Measurements from ENCODE around the gene LAMB4. TPM values are rescaled to one million over a fixed set of nuclear protein-coding genes. Genes with fewer than 3 reads are reported as not detected.

Gene LAMB4
- total and polyA plus RNA-seq, 2 donors, result 0.42 to 0.52 TPM

GRCh38 chr7:108103558-108104298 is 26.4 kb downstream of the LAMB4 start:
- WGBS, result 94% methylated on average over 5 of the region's 5 CpGs
- DNase-seq (ENCODE audit: low read depth in 6 of 9, low spot score in 9 of 9), result no peak
- H3K36me3 ChIP-seq (ENCODE audit: control insufficient read depth in 2 of 2, insufficient read depth in 2 of 2, low read length in 1 of 2), result no peaks in the 10 kb centered on the region
- no peaks in the 10 kb centered on the region for H3K4me1 ChIP-seq (ENCODE audit: control insufficient read depth in 2 of 2, insufficient read depth in 2 of 2, low read length in 2 of 2)
- H3K27ac ChIP-seq (ENCODE audit: low read depth in 1 of 2, low read length in 1 of 2), result no peak overlapping the region
- no peaks in the 10 kb centered on the region for H3K27me3 ChIP-seq (ENCODE audit: control insufficient read depth in 2 of 2, insufficient read depth in 1 of 2, low read length in 1 of 2)
- no peak overlapping the region for H3K4me3 ChIP-seq (ENCODE audit: low read length in 2 of 2)
- H3K9me3 ChIP-seq (ENCODE audit: control insufficient read depth in 2 of 2, insufficient read depth in 1 of 2, low read length in 1 of 2), result no peaks in the 10 kb centered on the region

- Histone ChIP-seq H3K4me3 (ENCODE audit: low read length in 2 of 2) (no peak overlapping the region), H3K9me3 (ENCODE audit: control insufficient read depth in 2 of 2, insufficient read depth in 1 of 2, low read length in 1 of 2) (no peaks in the 10 kb centered on the region), H3K36me3 (ENCODE audit: control insufficient read depth in 2 of 2, insufficient read depth in 2 of 2, low read length in 1 of 2) (no peaks in the 10 kb centered on the region), H3K4me1 (ENCODE audit: control insufficient read depth in 2 of 2, insufficient read depth in 2 of 2, low read length in 2 of 2) (no peaks in the 10 kb centered on the region), H3K27me3 (ENCODE audit: control insufficient read depth in 2 of 2, insufficient read depth in 1 of 2, low read length in 1 of 2) (no peaks in the 10 kb centered on the region), H3K27ac (ENCODE audit: low read depth in 1 of 2, low read length in 1 of 2) (no peak overlapping the region)
- DNase-seq (ENCODE audit: low read depth in 6 of 9, low spot score in 9 of 9), result no peak
- WGBS, result 92% methylated on average over 20 of the region's 20 CpGs
These were observed 27.4 kb downstream of the LAMB4 start for GRCh38 chr7:108102671-108103312.

GRCh38 chr7:108101759-108102158 is 28.4 kb downstream of the LAMB4 start:
- H3K27ac ChIP-seq (ENCODE audit: low read depth in 1 of 2, low read length in 1 of 2), result no peak overlapping the region
- WGBS, result 97% methylated on average over 3 of the region's 3 CpGs
- H3K36me3 ChIP-seq (ENCODE audit: control insufficient read depth in 2 of 2, insufficient read depth in 2 of 2, low read length in 1 of 2), result no peaks in the 10 kb centered on the region
- no peaks in the 10 kb centered on the region for H3K4me1 ChIP-seq (ENCODE audit: control insufficient read depth in 2 of 2, insufficient read depth in 2 of 2, low read length in 2 of 2)
- no peak for DNase-seq (ENCODE audit: low read depth in 6 of 9, low spot score in 9 of 9)
- no peak overlapping the region for H3K4me3 ChIP-seq (ENCODE audit: low read length in 2 of 2)
- H3K9me3 ChIP-seq (ENCODE audit: control insufficient read depth in 2 of 2, insufficient read depth in 1 of 2, low read length in 1 of 2), result no peaks in the 10 kb centered on the region
- H3K27me3 ChIP-seq (ENCODE audit: control insufficient read depth in 2 of 2, insufficient read depth in 1 of 2, low read length in 1 of 2), result no peaks in the 10 kb centered on the region

- WGBS, result 99% methylated on average over 1 of the region's 1 CpG
- Histone ChIP-seq H3K27me3 (ENCODE audit: control insufficient read depth in 2 of 2, insufficient read depth in 1 of 2, low read length in 1 of 2) (no peaks in the 10 kb centered on the region), H3K4me3 (ENCODE audit: low read length in 2 of 2) (no peak overlapping the region), H3K36me3 (ENCODE audit: control insufficient read depth in 2 of 2, insufficient read depth in 2 of 2, low read length in 1 of 2) (no peaks in the 10 kb centered on the region), H3K9me3 (ENCODE audit: control insufficient read depth in 2 of 2, insufficient read depth in 1 of 2, low read length in 1 of 2) (no peaks in the 10 kb centered on the region), H3K27ac (ENCODE audit: low read depth in 1 of 2, low read length in 1 of 2) (no peak overlapping the region), H3K4me1 (ENCODE audit: control insufficient read depth in 2 of 2, insufficient read depth in 2 of 2, low read length in 2 of 2) (no peaks in the 10 kb centered on the region)
- no peak for DNase-seq (ENCODE audit: low read depth in 6 of 9, low spot score in 9 of 9)
These were observed 30.4 kb downstream of the LAMB4 start for GRCh38 chr7:108099713-108100112.

- WGBS, result 82% methylated on average over 7 of the region's 7 CpGs
- no peak for DNase-seq (ENCODE audit: low read depth in 6 of 9, low spot score in 9 of 9)
- H3K36me3 ChIP-seq (ENCODE audit: control insufficient read depth in 2 of 2, insufficient read depth in 2 of 2, low read length in 1 of 2), result no peaks in the 10 kb centered on the region
- no peaks in the 10 kb centered on the region for H3K27me3 ChIP-seq (ENCODE audit: control insufficient read depth in 2 of 2, insufficient read depth in 1 of 2, low read length in 1 of 2)
- H3K9me3 ChIP-seq (ENCODE audit: control insufficient read depth in 2 of 2, insufficient read depth in 1 of 2, low read length in 1 of 2), result no peaks in the 10 kb centered on the region
- H3K27ac ChIP-seq (ENCODE audit: low read depth in 1 of 2, low read length in 1 of 2), result no peak overlapping the region
- H3K4me1 ChIP-seq (ENCODE audit: control insufficient read depth in 2 of 2, insufficient read depth in 2 of 2, low read length in 2 of 2), result no peaks in the 10 kb centered on the region
- no peak overlapping the region for H3K4me3 ChIP-seq (ENCODE audit: low read length in 2 of 2)
These were observed 32.5 kb downstream of the LAMB4 start for GRCh38 chr7:108097703-108098102.

- 98% methylated on average over 4 of the region's 4 CpGs for WGBS
- DNase-seq (ENCODE audit: low read depth in 6 of 9, low spot score in 9 of 9), result no peak
These were observed 33.2 kb downstream of the LAMB4 start for GRCh38 chr7:108096996-108097395.

GRCh38 chr7:108094933-108095710 is 35.0 kb downstream of the LAMB4 start:
- Histone ChIP-seq H3K27me3 (ENCODE audit: control insufficient read depth in 2 of 2, insufficient read depth in 1 of 2, low read length in 1 of 2) (no peaks in the 10 kb centered on the region), H3K27ac (ENCODE audit: low read depth in 1 of 2, low read length in 1 of 2) (no peak overlapping the region), H3K4me1 (ENCODE audit: control insufficient read depth in 2 of 2, insufficient read depth in 2 of 2, low read length in 2 of 2) (no peaks in the 10 kb centered on the region), H3K4me3 (ENCODE audit: low read length in 2 of 2) (no peak overlapping the region), H3K9me3 (ENCODE audit: control insufficient read depth in 2 of 2, insufficient read depth in 1 of 2, low read length in 1 of 2) (no peaks in the 10 kb centered on the region), H3K36me3 (ENCODE audit: control insufficient read depth in 2 of 2, insufficient read depth in 2 of 2, low read length in 1 of 2) (no peaks in the 10 kb centered on the region)
- no peak for DNase-seq (ENCODE audit: low read depth in 6 of 9, low spot score in 9 of 9)
- WGBS, result 85% methylated on average over 7 of the region's 7 CpGs

More at GRCh38 chr7:108096996-108097395, 33.2 kb downstream of the LAMB4 start:
- H3K27me3 ChIP-seq (ENCODE audit: control insufficient read depth in 2 of 2, insufficient read depth in 1 of 2, low read length in 1 of 2), result no peaks in the 10 kb centered on the region
- H3K36me3 ChIP-seq (ENCODE audit: control insufficient read depth in 2 of 2, insufficient read depth in 2 of 2, low read length in 1 of 2), result no peaks in the 10 kb centered on the region
- H3K9me3 ChIP-seq (ENCODE audit: control insufficient read depth in 2 of 2, insufficient read depth in 1 of 2, low read length in 1 of 2), result no peaks in the 10 kb centered on the region
- no peak overlapping the region for H3K4me3 ChIP-seq (ENCODE audit: low read length in 2 of 2)
- H3K4me1 ChIP-seq (ENCODE audit: control insufficient read depth in 2 of 2, insufficient read depth in 2 of 2, low read length in 2 of 2), result no peaks in the 10 kb centered on the region
- no peak overlapping the region for H3K27ac ChIP-seq (ENCODE audit: low read depth in 1 of 2, low read length in 1 of 2)

GRCh38 chr7:108094346-108094745 is 35.8 kb downstream of the LAMB4 start:
- Histone ChIP-seq H3K4me1 (ENCODE audit: control insufficient read depth in 2 of 2, insufficient read depth in 2 of 2, low read length in 2 of 2) (no peaks in the 10 kb centered on the region), H3K27me3 (ENCODE audit: control insufficient read depth in 2 of 2, insufficient read depth in 1 of 2, low read length in 1 of 2) (no peaks in the 10 kb centered on the region), H3K27ac (ENCODE audit: low read depth in 1 of 2, low read length in 1 of 2) (no peak overlapping the region), H3K36me3 (ENCODE audit: control insufficient read depth in 2 of 2, insufficient read depth in 2 of 2, low read length in 1 of 2) (no peaks in the 10 kb centered on the region), H3K9me3 (ENCODE audit: control insufficient read depth in 2 of 2, insufficient read depth in 1 of 2, low read length in 1 of 2) (no peaks in the 10 kb centered on the region), H3K4me3 (ENCODE audit: low read length in 2 of 2) (no peak overlapping the region)
- no peak for DNase-seq (ENCODE audit: low read depth in 6 of 9, low spot score in 9 of 9)
- WGBS, result 83% methylated on average over 1 of the region's 1 CpG

- Histone ChIP-seq H3K27me3 (ENCODE audit: control insufficient read depth in 2 of 2, insufficient read depth in 1 of 2, low read length in 1 of 2) (no peaks in the 10 kb centered on the region), H3K36me3 (ENCODE audit: control insufficient read depth in 2 of 2, insufficient read depth in 2 of 2, low read length in 1 of 2) (no peaks in the 10 kb centered on the region), H3K27ac (ENCODE audit: low read depth in 1 of 2, low read length in 1 of 2) (no peak overlapping the region), H3K4me1 (ENCODE audit: control insufficient read depth in 2 of 2, insufficient read depth in 2 of 2, low read length in 2 of 2) (no peaks in the 10 kb centered on the region), H3K4me3 (ENCODE audit: low read length in 2 of 2) (no peak overlapping the region), H3K9me3 (ENCODE audit: control insufficient read depth in 2 of 2, insufficient read depth in 1 of 2, low read length in 1 of 2) (no peaks in the 10 kb centered on the region)
- WGBS, result 79% methylated on average over 4 of the region's 4 CpGs
- no peak for DNase-seq (ENCODE audit: low read depth in 6 of 9, low spot score in 9 of 9)
These were observed 36.3 kb downstream of the LAMB4 start for GRCh38 chr7:108093851-108094331.
